Tibial nerve (tissue), 4 donors: Measurements from ENCODE around the gene WNT11. TPM values are rescaled to one million over a fixed set of nuclear protein-coding genes. Genes with fewer than 3 reads are reported as not detected.

ENCODE experiments used
- DNase-seq, 2 donors: peaks; one replicate each; pipeline ENCODE4 v3.0.0-alpha.2; 2019; ENCODE audit warnings: low spot score in 2 of 2
- H3K27ac ChIP-seq, 4 donors: fragments of 200-600 bp; sonication (generic) in 3 of 4; one replicate each; pipeline ENCODE4 v1.5.1; 2017 to 2019; ENCODE audit warnings: mild to moderate bottlenecking in 1 of 4
- H3K27me3 ChIP-seq, 2 donors: fragments of 200-600 bp; sonication (generic) in 1 of 2; one replicate each; pipeline versions ENCODE4 v1.5.1 to v1.6.0; 2017 to 2019
- H3K36me3 ChIP-seq, 3 donors: fragments of 200-600 bp; sonication (generic); one replicate each; pipeline ENCODE4 v1.5.1; 2018 to 2019
- H3K4me1 ChIP-seq, 4 donors: fragments of 200-600 bp; sonication (generic) in 3 of 4; one replicate each; pipeline ENCODE4 v1.5.1; 2017 to 2019
- H3K4me3 ChIP-seq, 4 donors: fragments of 200-600 bp; sonication (generic) in 3 of 4; one replicate each; pipeline ENCODE4 v1.5.1; 2017 to 2019; ENCODE audit warnings: mild to moderate bottlenecking in 1 of 4, moderate library complexity in 1 of 4
- H3K9me3 ChIP-seq, 4 donors: fragments of 200-600 bp; sonication (generic) in 3 of 4; one replicate each; pipeline ENCODE4 v1.5.1; 2017 to 2019
- EP300 ChIP-seq, 2 donors: sonication (generic); formaldehyde crosslinking; IDR thresholded peaks; one replicate each; pipeline ENCODE4 v1.6.1; 2017; ENCODE audit warnings: antibody characterized with exemption in 2 of 2, mild to moderate bottlenecking in 1 of 2
- POLR2A ChIP-seq, 2 donors: fragments of 450-650 bp; IDR thresholded peaks; one replicate each; pipeline ENCODE4 v1.6.1; 2017; ENCODE audit warnings: antibody characterized with exemption in 2 of 2, mild to moderate bottlenecking in 2 of 2, moderate library complexity in 2 of 2
- WGBS, 2 donors: methylation state at CpG; one replicate each; pipeline ENCODE4 v1.1.5; 2018; 5-methylcytosine and 5-hydroxymethylcytosine counted together
- total RNA-seq, 4 donors: library from RNA; depleted of rRNA; stranded (reverse); fragments of >200 nt; gene quantifications; one replicate each; pipeline ENCODE4 v1.1.0, GENCODE V29; 2016
- TF ChIP-seq, protein P1 (sequence below), 5 experiments: fragments of 200-600 bp in 3 of 5; fragments of 450-650 bp in 2 of 5; sonication (generic) in 3 of 5; IDR thresholded peaks; one replicate each; pipeline ENCODE4 v1.5.1; 2016 to 2019; ENCODE audit warnings: antibody characterized with exemption in 5 of 5, mild to moderate bottlenecking in 3 of 5, moderate library complexity in 2 of 5

WNT11 gene
- total RNA-seq, 4 donors from 2014 or later = 14.2 to 65.7 (median 27.5) TPM

DNA sequence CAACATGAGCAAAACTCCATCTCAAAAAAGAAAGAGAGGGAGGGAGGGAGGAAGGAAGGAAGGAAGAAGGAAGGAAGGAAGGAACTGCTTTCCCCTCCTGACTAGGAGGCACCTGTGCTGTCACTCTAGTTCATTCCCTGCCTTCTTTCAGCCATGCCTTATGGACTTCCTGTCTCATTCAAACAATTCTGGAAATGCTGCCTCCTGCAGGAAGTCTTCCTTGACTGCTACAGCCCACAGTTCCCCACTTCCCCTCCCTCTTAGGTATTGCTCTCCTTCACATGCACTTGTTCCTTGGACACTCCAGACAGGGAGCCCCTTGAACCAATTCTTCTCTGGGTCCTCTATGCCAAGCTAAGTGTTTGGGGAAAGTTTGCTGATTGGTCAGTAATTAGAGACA is 31.6 kb upstream of the WNT11 start:
- Histone ChIP-seq H3K27ac (no peak overlapping the region), H3K36me3 (no peaks in the 10 kb centered on the region), H3K9me3 (no peaks in the 10 kb centered on the region), H3K27me3 (peaks cover 0 to 1% of the 10 kb centered on the region in 2 donors), H3K4me3 (no peak overlapping the region), H3K4me1 (peaks cover 0 to 17% (median 12%) of the 10 kb centered on the region in 4 donors)
- DNase-seq = no peak
- TF ChIP-seq POLR2A (IDR thresholded peaks at IDR 0.05) (no peak), EP300 (IDR thresholded peaks at IDR 0.05) (no peak)
- TF ChIP-seq, protein P1, sequence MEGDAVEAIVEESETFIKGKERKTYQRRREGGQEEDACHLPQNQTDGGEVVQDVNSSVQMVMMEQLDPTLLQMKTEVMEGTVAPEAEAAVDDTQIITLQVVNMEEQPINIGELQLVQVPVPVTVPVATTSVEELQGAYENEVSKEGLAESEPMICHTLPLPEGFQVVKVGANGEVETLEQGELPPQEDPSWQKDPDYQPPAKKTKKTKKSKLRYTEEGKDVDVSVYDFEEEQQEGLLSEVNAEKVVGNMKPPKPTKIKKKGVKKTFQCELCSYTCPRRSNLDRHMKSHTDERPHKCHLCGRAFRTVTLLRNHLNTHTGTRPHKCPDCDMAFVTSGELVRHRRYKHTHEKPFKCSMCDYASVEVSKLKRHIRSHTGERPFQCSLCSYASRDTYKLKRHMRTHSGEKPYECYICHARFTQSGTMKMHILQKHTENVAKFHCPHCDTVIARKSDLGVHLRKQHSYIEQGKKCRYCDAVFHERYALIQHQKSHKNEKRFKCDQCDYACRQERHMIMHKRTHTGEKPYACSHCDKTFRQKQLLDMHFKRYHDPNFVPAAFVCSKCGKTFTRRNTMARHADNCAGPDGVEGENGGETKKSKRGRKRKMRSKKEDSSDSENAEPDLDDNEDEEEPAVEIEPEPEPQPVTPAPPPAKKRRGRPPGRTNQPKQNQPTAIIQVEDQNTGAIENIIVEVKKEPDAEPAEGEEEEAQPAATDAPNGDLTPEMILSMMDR (IDR thresholded peaks at IDR 0.05) = no peak

DNA sequence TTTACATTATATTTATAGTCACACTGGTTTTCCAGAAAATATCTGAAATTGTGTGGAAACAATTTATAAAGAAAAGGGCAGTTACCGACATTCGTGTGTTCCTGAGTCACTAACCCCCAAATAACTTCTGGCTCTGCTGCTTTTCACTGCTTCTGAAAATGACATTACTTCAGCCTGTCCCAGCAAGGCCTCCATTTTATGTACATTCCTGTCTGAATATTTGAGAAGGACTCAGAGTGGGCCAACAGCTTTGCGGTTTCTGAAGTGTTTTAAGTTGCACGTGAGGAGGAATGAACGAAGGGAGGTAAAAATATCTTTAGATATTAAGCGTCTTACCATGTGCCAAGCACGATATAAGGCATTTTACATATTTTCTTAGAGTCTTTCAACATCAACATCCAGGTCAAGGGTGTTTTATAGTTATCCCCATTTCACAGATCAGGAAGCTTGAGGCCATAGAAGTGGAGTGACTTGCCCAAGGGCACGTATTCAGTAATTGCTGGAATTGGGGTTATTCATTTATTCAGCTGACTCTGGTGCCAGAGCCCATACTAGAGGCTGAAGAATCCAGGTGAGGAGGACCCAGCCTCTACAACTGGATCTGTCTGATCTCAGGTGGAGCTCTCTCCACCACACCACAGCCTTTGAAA is 30.8 kb upstream of the WNT11 start:
- no peaks in the 10 kb centered on the region for H3K36me3 ChIP-seq
- H3K4me1 ChIP-seq = peaks cover 0 to 17% (median 12%) of the 10 kb centered on the region in 4 donors
- 83 to 86% methylated on average over 8 of the region's 8 CpGs for WGBS, 2 donors
- no peak for TF ChIP-seq POLR2A (IDR thresholded peaks at IDR 0.05)
- TF ChIP-seq EP300 (IDR thresholded peaks at IDR 0.05) = no peak
- TF ChIP-seq, protein P1 (IDR thresholded peaks at IDR 0.05) = no peak
- DNase-seq = no peak
- peak overlapping the region in 1 of 4 donors; percentile 91 for H3K4me3 ChIP-seq
- no peaks in the 10 kb centered on the region for H3K27me3 ChIP-seq
- no peak overlapping the region for H3K27ac ChIP-seq
- H3K9me3 ChIP-seq = no peaks in the 10 kb centered on the region

DNA sequence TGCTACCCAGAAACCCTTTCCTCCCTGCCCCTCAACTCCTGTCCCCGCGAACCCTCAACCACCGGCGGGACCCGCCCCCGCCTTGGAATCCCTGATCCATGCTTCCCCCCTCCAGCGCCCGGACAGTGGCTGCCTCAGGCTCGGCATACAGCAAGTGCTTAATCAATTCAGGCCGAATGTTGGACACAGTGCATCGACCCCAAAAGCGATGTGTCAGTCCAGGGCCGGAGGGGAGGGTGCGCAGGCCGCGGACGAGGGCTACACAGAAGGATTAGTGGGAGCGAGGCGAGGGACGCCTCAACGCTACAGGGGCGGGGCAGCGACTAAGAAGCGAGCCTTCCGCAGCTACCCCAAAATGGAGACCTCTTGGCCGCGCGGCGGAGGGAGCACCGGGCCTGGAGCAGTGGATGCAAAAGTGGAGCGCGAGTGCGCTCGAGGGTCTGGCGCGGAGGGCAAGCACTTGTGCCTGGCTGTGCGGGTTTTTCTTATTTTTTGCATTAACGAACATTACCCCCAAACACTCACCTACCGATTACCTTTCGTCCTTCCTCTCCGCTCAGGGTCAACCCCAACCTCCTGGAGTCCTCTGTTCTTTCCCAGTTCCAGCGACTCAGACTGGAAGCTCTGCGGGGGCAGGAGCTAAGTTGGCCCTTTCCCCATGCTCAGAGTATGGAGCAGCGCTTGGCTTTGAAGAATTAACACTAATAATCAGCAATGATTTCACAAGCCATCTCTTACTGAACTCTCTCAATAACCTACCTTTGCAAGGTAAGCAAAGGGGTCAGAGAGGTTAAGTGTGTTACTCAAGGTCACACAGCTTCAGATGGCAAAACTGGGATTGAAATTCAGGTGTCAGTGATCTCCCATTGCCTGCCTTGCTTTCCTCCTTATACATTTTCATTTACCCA is 30.0 kb upstream of the WNT11 start:
- WGBS, 2 donors = 6 to 7% methylated on average over 38 to 44 of the region's 44 CpGs
- H3K4me1 ChIP-seq = peaks cover 0 to 17% (median 12%) of the 10 kb centered on the region in 4 donors
- H3K27ac ChIP-seq = peak overlapping the region; percentile 81 to 94 (median 86)
- no peaks in the 10 kb centered on the region for H3K36me3 ChIP-seq
- TF ChIP-seq, protein P1 (IDR thresholded peaks at IDR 0.05) = no peak
- no peak for TF ChIP-seq POLR2A (IDR thresholded peaks at IDR 0.05)
- no peak for TF ChIP-seq EP300 (IDR thresholded peaks at IDR 0.05)
- peak in 1 of 2 donors; percentile 57 for DNase-seq
- peak overlapping the region; percentile 73 to 94 (median 87) for H3K4me3 ChIP-seq
- H3K9me3 ChIP-seq = no peaks in the 10 kb centered on the region
- H3K27me3 ChIP-seq = no peaks in the 10 kb centered on the region

DNA sequence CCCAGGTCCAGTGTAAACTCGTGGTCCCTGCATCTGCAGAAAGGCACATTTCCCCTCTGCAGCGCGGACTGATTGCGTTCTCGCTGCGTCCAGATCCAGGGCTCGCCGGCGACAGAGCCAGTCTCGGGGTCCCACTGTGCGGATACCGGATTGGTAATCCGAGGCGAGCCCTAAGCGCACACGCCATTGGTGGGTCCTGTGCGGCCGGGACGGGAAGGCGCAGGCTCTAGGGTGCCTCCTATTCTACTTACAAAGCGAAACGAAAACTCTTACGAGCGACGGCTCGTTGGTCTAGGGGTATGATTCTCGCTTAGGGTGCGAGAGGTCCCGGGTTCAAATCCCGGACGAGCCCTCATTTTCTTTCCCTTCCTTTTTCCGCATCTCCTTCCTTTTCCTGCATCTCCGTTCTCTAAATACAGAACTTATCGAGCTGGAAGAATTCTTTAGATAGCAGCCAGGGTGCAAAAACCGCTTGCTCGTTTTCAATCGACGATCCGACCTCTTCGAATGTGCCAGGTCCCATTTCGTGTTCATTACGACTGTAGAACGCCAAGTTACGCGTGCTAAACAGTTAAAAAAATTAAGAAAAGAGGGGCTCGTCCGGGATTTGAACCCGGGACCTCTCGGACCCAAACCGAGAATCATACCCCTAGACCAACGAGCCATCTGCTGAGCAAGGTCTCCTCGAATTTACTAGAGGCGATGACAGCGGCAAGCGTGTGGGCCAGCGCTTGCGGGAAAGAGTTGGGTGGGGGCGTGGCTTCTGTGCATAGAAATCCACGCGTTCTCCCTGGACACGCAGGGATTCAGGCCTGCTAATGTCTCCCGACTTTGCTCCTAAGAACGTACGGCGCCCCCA is 29.2 kb upstream of the WNT11 start:
- H3K4me3 ChIP-seq = peak overlapping the region; percentile 73 to 94 (median 87)
- WGBS, 2 donors = 0 to 1% methylated on average over 49 to 65 of the region's 65 CpGs
- peak overlapping the region; percentile 81 to 94 (median 86) for H3K27ac ChIP-seq
- DNase-seq = peak; percentile 88 to 94
- H3K4me1 ChIP-seq = peaks cover 0 to 17% (median 12%) of the 10 kb centered on the region in 4 donors
- TF ChIP-seq POLR2A (IDR thresholded peaks at IDR 0.05) = peak; percentile 17 to 37
- peak; percentile 20 to 74 for TF ChIP-seq EP300 (IDR thresholded peaks at IDR 0.05)
- TF ChIP-seq, protein P1 (IDR thresholded peaks at IDR 0.05) = peak in 1 of 5 experiments; percentile 24
- H3K27me3 ChIP-seq = no peaks in the 10 kb centered on the region
- no peaks in the 10 kb centered on the region for H3K36me3 ChIP-seq
- no peaks in the 10 kb centered on the region for H3K9me3 ChIP-seq
